Neural cell (in vitro differentiated cells): ENCODE data around the gene LHB.

ENCODE experiments used
- TAF1 ChIP-seq: IDR thresholded peaks from 2 replicates; pipeline ENCODE4 v1.6.1; 2012; ENCODE audit warnings: low read depth
- TF ChIP-seq, protein P1 (sequence below): fragments of 450-650 bp; IDR thresholded peaks from 2 replicates; pipeline ENCODE4 v1.5.1; 2014; ENCODE audit warnings: antibody characterized with exemption, mild to moderate bottlenecking, moderate library complexity; ENCODE audit not compliant: poor library complexity, severe bottlenecking

DNA sequence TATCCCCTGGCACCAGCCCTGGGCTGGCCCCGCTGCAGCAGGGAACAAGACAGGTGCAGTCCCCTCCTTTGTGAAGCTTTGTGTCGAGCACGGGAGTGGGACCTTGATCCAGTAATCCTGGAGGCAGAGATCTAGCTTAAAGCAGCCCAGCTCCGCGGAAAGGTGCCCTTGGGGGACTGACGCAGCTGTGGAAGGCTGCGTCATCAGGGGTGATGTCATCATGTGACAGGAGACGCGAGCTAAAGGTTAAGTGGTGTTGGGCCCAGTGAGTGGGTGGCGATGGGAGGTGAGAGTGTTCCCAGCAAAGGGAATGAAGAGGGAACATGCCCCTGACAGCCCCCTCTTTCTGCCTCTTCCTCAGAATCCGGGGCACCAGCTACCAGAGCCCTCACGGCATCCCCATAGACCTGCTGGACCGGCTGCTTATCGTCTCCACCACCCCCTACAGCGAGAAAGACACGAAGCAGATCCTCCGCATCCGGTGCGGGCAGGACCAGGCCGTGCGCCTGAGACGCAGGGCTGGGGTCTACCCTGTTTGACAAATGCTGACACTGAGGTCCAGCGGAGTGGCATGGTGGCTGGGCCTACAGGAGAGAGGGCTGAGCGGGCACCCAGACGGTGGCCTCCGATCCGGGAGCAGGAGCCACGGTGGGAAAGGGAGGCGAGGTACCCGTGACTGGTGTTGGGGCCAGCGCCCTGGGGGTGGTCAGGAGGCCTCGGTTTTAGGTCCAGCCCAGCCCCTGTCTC lies 2.6 kb downstream of the LHB start:
- TF ChIP-seq, protein P1, sequence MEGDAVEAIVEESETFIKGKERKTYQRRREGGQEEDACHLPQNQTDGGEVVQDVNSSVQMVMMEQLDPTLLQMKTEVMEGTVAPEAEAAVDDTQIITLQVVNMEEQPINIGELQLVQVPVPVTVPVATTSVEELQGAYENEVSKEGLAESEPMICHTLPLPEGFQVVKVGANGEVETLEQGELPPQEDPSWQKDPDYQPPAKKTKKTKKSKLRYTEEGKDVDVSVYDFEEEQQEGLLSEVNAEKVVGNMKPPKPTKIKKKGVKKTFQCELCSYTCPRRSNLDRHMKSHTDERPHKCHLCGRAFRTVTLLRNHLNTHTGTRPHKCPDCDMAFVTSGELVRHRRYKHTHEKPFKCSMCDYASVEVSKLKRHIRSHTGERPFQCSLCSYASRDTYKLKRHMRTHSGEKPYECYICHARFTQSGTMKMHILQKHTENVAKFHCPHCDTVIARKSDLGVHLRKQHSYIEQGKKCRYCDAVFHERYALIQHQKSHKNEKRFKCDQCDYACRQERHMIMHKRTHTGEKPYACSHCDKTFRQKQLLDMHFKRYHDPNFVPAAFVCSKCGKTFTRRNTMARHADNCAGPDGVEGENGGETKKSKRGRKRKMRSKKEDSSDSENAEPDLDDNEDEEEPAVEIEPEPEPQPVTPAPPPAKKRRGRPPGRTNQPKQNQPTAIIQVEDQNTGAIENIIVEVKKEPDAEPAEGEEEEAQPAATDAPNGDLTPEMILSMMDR, result no peak
- TF ChIP-seq TAF1, result no peak
